Spinal cord (tissue), 10 donors: ENCODE results near the gene RAB3GAP1. TPM values are rescaled to one million over a fixed set of nuclear protein-coding genes. Genes with fewer than 3 reads are reported as not detected.
"Not testable (repeated sequence)": the region's sequence is repeated elsewhere in the genome, so short reads cannot be mapped to it uniquely, and the experiment has no call there.

Experiments
- DNase-seq, 6 donors: peaks; one replicate each; pipeline versions ENCODE4 v3.0.0 to v3.0.0-alpha.2; 2013 to 2015; ENCODE audit warnings: low spot score in 6 of 6, low read depth in 4 of 6
- H3K27ac ChIP-seq: one replicate; pipeline ENCODE4 v1.5.1; 2013; ENCODE audit warnings: low read depth, low read length, control low read depth
- H3K27me3 ChIP-seq: one replicate; pipeline ENCODE4 v1.6.1; 2013; ENCODE audit warnings: low read length; ENCODE audit not compliant: control insufficient read depth, insufficient read depth
- H3K36me3 ChIP-seq: one replicate; pipeline ENCODE4 v1.6.1; 2013; ENCODE audit warnings: low read length; ENCODE audit not compliant: control insufficient read depth, insufficient read depth
- H3K4me1 ChIP-seq: one replicate; pipeline ENCODE4 v1.6.1; 2013; ENCODE audit warnings: low read length; ENCODE audit not compliant: control insufficient read depth, insufficient read depth
- H3K4me3 ChIP-seq: one replicate; pipeline ENCODE4 v1.5.1; 2013; ENCODE audit warnings: low read depth, low read length, control low read depth
- H3K9me3 ChIP-seq: one replicate; pipeline ENCODE4 v1.6.1; 2013; ENCODE audit warnings: low read length; ENCODE audit not compliant: control insufficient read depth, insufficient read depth
- WGBS: methylation state at CpG from one replicate; pipeline ENCODE4 v1.1.5; 2013; ENCODE audit warnings: missing lambda C conversion rate; ENCODE audit not compliant: insufficient coverage; 5-methylcytosine and 5-hydroxymethylcytosine counted together
- polyA plus RNA-seq, 2 donors: library from polyadenylated mRNA; unstranded; fragments of 120-200 nt; gene quantifications; one replicate each; pipeline ENCODE4 v1.2.1, GENCODE V29; 2013; ENCODE audit not compliant: insufficient read length in 2 of 2
- total RNA-seq, 2 donors: library from RNA; depleted of rRNA in 1 of 2; stranded (reverse); fragments of 120-200 nt in 1 of 2; fragments of >200 nt in 1 of 2; gene quantifications; one replicate each; pipeline versions ENCODE4 v1.2.3 to v1.2.4, GENCODE V29; 2013 to 2014
- donor health status: healthy.

RAB3GAP1 gene
- total and polyA plus RNA-seq, 4 donors, result 42.4 to 89.7 (median 53.1) TPM

DNA sequence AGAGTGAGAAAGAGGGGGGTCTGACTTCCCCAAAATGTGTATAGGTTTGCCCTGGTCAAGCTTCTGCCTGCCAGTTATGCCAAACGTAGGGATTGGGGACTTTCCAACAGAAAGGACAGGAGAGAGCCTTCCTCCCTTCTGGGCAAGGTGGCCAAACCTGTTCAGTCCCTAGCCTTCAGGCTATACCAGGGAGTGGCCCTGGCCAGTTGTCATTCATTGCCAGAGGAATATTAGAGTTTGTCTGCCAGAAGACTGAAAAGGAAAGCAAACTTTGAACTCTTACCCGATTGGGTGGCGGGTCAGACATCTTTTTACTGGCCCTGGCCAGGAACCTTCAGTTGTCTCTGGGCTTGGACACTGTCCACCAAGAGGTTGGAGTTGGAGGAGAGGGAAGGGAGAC lies 22.1 kb downstream of the RAB3GAP1 start:
- peaks cover 17% of the 10 kb centered on the region for H3K9me3 ChIP-seq
- WGBS, result 90% methylated on average over 3 of the region's 3 CpGs
- no peak overlapping the region for H3K4me3 ChIP-seq
- no peaks in the 10 kb centered on the region for H3K4me1 ChIP-seq
- DNase-seq, result no peak
- no peak overlapping the region for H3K27ac ChIP-seq
- no peaks in the 10 kb centered on the region for H3K27me3 ChIP-seq
- no peaks in the 10 kb centered on the region for H3K36me3 ChIP-seq

DNA sequence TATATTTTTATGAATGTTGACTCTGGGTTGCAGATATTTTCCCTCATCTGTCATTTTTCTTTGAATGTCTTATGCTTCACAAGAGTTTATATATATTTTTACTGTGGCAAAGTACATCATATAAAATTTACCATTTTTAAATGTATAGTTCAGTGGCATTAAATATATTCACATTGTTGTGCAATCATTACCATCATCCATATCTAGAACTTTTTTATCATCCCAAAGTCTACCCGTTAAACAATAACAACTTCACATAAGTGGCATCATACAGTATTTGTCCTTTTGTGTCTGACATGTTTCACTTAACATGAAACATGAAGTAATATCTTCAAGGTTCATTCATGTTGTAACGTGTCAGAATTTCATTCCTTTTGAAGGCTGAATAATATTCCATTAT lies 24.5 kb downstream of the RAB3GAP1 start:
- WGBS, result no CpG with 5 or more reads among the region's 2 CpGs
- Histone ChIP-seq H3K4me3 (no peak overlapping the region), H3K36me3 (no peaks in the 10 kb centered on the region), H3K27me3 (no peaks in the 10 kb centered on the region), H3K4me1 (no peaks in the 10 kb centered on the region), H3K27ac (no peak overlapping the region), H3K9me3 (peaks cover 9% of the 10 kb centered on the region)
- DNase-seq, result no peak

DNA sequence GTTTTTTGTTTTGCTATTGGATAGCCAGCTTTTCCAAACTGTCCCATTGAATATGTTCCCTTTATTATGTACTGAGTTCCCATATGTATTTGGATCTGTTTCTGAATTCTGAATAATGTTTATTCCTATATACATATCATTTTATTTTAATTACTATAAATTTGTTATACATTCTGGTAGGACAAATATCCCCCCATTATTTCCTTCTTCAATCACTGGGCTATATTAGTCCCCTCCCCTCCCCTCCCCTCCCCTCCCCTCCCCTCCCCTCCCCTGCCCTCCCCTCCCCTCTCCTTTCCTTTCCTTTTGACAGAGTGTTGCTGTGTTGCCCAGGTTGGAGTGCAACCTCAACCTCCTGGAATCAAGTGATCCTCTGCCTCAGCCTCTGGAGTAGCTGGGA lies 26.3 kb downstream of the RAB3GAP1 start:
- Histone ChIP-seq H3K4me3 (no peak overlapping the region), H3K27ac (no peak overlapping the region), H3K36me3 (peaks cover 2% of the 10 kb centered on the region), H3K27me3 (no peaks in the 10 kb centered on the region), H3K4me1 (no peaks in the 10 kb centered on the region), H3K9me3 (no peaks in the 10 kb centered on the region)
- no peak for DNase-seq

DNA sequence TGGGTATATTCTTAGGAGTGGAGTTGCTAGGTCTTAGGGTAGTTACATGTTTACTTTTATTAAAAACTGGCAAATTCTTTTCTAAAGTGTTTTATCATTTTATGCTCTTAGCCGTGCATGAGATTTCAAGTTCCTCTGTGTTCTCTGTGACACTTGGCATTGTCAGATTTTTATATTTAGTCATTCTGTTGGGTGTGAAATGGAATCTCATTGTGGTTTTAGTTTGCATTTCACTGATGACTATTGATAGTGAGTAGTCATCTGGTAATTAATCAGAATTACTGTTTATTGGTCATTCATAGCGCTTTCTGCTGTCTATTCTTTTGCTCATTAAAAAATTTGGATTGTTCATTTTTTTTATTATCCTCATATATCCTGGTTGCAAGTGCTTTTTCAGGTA lies 34.1 kb downstream of the RAB3GAP1 start:
- Histone ChIP-seq H3K9me3 (peaks cover 3% of the 10 kb centered on the region), H3K27ac (no peak overlapping the region), H3K4me3 (no peak overlapping the region), H3K4me1 (no peaks in the 10 kb centered on the region), H3K27me3 (no peaks in the 10 kb centered on the region), H3K36me3 (peaks cover 2% of the 10 kb centered on the region)
- 100% methylated on average over 1 of the region's 2 CpGs for WGBS
- no peak for DNase-seq

DNA sequence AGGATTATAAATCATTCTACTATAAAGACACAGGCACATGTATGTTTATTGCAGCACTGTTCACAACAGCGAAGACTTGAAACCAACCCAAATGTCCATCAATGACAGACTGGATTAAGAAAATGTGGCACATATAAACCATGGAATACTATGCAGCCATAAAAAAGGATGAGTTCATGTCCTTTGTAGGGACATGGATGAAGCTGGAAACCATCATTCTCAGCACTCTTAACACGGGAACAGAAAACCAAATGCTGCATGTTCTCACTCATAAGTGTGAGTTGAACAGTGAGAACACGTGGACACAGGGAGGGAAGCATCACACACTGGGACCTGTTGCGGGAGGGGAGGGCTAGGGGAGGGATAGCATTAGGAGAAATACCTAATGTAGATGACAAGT lies 37.5 kb downstream of the RAB3GAP1 start:
- not testable (repeated sequence) for H3K27ac ChIP-seq, H3K27me3 ChIP-seq, H3K4me3 ChIP-seq, DNase-seq, H3K36me3 ChIP-seq, H3K4me1 ChIP-seq, H3K9me3 ChIP-seq
- 100% methylated on average over 2 of the region's 4 CpGs for WGBS

DNA sequence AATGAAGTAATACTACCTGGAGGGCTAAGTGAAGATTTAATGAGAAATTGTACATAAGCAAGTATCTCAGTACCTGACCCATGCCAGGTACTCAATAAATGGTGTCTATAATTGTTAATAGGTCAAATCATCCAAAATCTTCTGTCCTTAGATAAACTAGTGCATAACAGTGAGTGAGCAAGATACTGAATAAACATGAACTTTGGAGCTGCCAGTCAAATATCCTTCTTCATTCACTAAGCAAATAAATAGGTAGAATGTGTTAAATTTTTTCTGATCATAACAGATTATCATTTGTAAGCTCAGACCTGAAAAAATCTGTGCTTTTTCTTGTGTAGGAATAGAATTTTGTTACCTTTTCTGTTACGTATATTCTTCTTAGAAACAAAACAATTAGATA lies 39.6 kb downstream of the RAB3GAP1 start:
- H3K36me3 ChIP-seq, result peaks cover 5% of the 10 kb centered on the region
- H3K4me3 ChIP-seq, result no peak overlapping the region
- peaks cover 3% of the 10 kb centered on the region for H3K9me3 ChIP-seq
- H3K27me3 ChIP-seq, result no peaks in the 10 kb centered on the region
- WGBS, result no CpG with 5 or more reads among the region's 1 CpG
- no peaks in the 10 kb centered on the region for H3K4me1 ChIP-seq
- DNase-seq, result no peak
- H3K27ac ChIP-seq, result no peak overlapping the region

DNA sequence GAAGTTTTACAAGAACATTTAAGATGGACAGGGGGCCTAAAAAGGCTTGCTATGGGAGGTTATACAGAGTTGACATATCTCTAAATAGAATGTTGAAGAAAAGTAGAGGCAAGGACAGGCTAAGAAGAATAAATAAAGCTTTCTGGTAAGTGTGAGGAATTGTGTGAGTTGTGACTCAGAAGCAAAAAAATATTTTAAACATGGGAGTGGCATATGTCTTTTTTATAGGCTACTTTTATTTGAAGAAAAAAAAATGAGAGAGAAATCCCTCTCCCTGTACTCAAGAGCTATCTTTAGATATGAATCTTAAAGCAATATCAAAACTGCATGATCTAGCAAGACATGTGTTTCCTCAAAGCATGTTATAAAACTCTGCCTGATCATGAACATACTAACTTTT lies 41.1 kb downstream of the RAB3GAP1 start:
- no peak for DNase-seq
- no peak overlapping the region for H3K27ac ChIP-seq
- no peaks in the 10 kb centered on the region for H3K27me3 ChIP-seq

DNA sequence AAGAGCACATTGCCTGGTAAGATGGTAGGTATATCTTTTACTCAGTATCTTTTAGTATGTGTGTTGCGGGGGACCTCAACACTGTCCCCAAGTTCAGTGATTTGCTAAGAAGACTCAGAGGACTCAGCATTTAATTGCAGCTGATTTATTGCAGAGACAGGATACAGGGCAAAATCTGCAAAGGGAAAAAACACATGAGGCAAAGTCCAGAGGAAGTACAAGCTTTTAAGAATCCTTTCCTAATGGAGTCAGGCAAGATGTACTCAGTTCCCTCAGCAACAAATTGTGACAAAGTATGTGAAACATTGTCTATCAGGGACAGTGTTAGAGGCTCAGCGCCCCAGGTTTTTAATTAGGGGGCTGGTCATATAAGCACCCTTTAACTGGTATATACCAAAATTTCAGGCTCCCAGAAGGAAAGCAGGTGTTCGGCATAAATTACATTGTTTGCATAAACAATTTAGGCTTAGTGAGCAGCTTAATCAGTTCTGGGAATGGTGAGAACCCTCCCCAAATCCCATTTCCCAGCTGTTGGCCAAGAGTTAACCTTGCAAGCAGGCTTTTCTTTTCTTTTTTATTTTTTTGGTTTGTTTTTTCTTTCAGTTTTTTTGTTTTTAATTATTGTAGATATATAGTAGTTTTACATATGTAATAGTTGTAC lies 41.7 kb downstream of the RAB3GAP1 start:
- no peak overlapping the region for H3K4me3 ChIP-seq
- H3K27ac ChIP-seq, result no peak overlapping the region
- peaks cover 5% of the 10 kb centered on the region for H3K36me3 ChIP-seq
- peaks cover 3% of the 10 kb centered on the region for H3K9me3 ChIP-seq
- peak in 1 of 6 donors; percentile 51 for DNase-seq
- H3K27me3 ChIP-seq, result no peaks in the 10 kb centered on the region
- H3K4me1 ChIP-seq, result no peaks in the 10 kb centered on the region
- no CpG with 5 or more reads among the region's 3 CpGs for WGBS

More for the DNA sequence above, 41.1 kb downstream of the RAB3GAP1 start:
- H3K9me3 ChIP-seq, result peaks cover 3% of the 10 kb centered on the region
- H3K4me1 ChIP-seq, result no peaks in the 10 kb centered on the region
- H3K4me3 ChIP-seq, result no peak overlapping the region
- H3K36me3 ChIP-seq, result peaks cover 5% of the 10 kb centered on the region

DNA sequence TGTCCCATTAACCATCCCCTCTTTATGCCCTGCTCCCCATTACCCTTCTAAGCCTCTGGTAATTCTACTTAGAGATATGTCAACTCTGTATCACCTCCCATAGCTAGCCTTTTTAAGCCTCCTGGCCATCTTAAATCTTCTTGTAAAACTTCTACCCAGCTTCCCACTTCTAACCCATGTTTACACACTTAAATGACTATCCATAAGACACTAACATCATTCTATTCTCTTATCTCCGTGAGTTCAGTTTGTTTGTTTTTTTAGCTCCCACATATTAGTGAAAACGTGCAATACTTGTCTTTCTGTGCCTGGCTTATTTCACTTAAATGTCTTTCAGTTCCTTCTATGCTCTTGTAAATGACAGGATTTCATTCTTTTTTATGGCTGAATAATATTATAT lies 42.4 kb downstream of the RAB3GAP1 start:
- H3K27ac ChIP-seq, result no peak overlapping the region
- H3K4me3 ChIP-seq, result no peak overlapping the region
- 100% methylated on average over 1 of the region's 2 CpGs for WGBS
- no peak for DNase-seq
- no peaks in the 10 kb centered on the region for H3K9me3 ChIP-seq
- H3K36me3 ChIP-seq, result peaks cover 5% of the 10 kb centered on the region
- H3K4me1 ChIP-seq, result no peaks in the 10 kb centered on the region
- H3K27me3 ChIP-seq, result no peaks in the 10 kb centered on the region

DNA sequence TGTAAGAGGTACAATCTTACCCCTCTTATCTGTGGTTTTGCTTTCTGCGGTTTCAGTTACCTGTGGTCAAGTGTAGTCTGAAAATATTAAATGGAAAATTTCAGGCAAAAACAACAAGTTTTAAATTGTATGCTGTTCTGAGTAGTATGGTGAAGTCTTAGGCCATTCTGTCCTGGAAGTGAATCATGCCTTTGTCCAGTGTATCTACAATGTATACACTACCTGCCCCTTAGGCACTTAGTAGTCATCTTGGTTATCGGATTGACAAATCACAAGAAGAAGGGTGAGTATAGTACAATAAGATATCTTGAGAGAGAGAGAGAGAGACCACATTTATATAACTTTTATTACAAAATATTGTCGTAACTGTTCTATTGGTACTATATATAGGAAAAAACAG lies 43.5 kb downstream of the RAB3GAP1 start:
- no CpG with 5 or more reads among the region's 3 CpGs for WGBS
- Histone ChIP-seq H3K4me1 (no peaks in the 10 kb centered on the region), H3K9me3 (no peaks in the 10 kb centered on the region), H3K27me3 (no peaks in the 10 kb centered on the region), H3K27ac (no peak overlapping the region), H3K4me3 (no peak overlapping the region), H3K36me3 (peaks cover 5% of the 10 kb centered on the region)
- no peak for DNase-seq
